Activated CD8-positive, alpha-beta T cell treated with anti-CD3 and anti-CD28 coated beads for 36 hours (primary cell): ENCODE results near the gene NPB. TPM values are rescaled to one million over a fixed set of nuclear protein-coding genes. Genes with fewer than 3 reads are reported as not detected.

Experiments
- ATAC-seq: fragments of 200-7000 bp; cut with Tn5 transposase; one replicate; pipeline ENCODE4 v1.10.0; 2021; ENCODE audit warnings: mild to moderate bottlenecking, moderate library complexity
- CTCF ChIA-PET: fragments of 350-600 bp; sonication (Branson Sonifier 250); formaldehyde crosslinking; loops from one replicate; lab custom pipeline; 2021; ENCODE audit warnings: antibody characterized with exemption; lab: Charles Lee
- POLR2A ChIA-PET: fragments of 350-600 bp; sonication (Branson Sonifier 250); formaldehyde crosslinking; loops from one replicate; lab custom pipeline; 2021; ENCODE audit warnings: antibody characterized with exemption; lab: Charles Lee
- DNase-seq: peaks from one replicate; pipeline ENCODE4 v3.0.0-alpha.2; 2020
- H3K27ac Mint-ChIP-seq: one replicate; pipeline ENCODE4 v1.8.0; 2021; ENCODE audit warnings: mild to moderate bottlenecking, mixed read lengths
- H3K27me3 Mint-ChIP-seq: one replicate; pipeline ENCODE4 v1.8.0; 2021; ENCODE audit warnings: mixed read lengths
- H3K36me3 Mint-ChIP-seq: one replicate; pipeline ENCODE4 v1.8.0; 2021; ENCODE audit warnings: low read depth, mixed read lengths
- H3K4me1 Mint-ChIP-seq: one replicate; pipeline ENCODE4 v1.8.0; 2021; ENCODE audit warnings: low read depth, mixed read lengths
- H3K4me3 Mint-ChIP-seq: one replicate; pipeline ENCODE4 v1.8.0; 2021; ENCODE audit warnings: mild to moderate bottlenecking, moderate library complexity, mixed read lengths
- H3K9me3 Mint-ChIP-seq: one replicate; pipeline ENCODE4 v1.8.0; 2021; ENCODE audit warnings: mixed read lengths
- CTCF ChIP-seq: fragments of 200-600 bp; IDR thresholded peaks from one replicate; pipeline ENCODE4 v1.8.0; 2022; ENCODE audit warnings: antibody characterized with exemption, mild to moderate bottlenecking
- intact Hi-C: fragments of 100-400 bp; cut with micrococcal nuclease; formaldehyde crosslinking; loops from one replicate; pipeline ENCODE4 v1.10.0; 2022
- total RNA-seq, 2 experiments: library from RNA; stranded (reverse); gene quantifications; one replicate each; pipeline ENCODE4 v1.2.3, GENCODE V29; 2021

The NPB gene
- total RNA-seq, 2 experiments from 2014 or later, result 0.18 TPM; not detected in 1

- POLR2A ChIA-PET, result interaction anchor here (0.6 to 2.2 kb wide), 5 partner anchors 8 to 36 kb away, joined by 3 to 7 read pairs (median 4); no protein-coding TSS in a partner anchor
- no peak for TF ChIP-seq CTCF
- H3K4me3 Mint-ChIP-seq, result no peak overlapping the region
- no peaks in the 10 kb centered on the region for H3K27me3 Mint-ChIP-seq
- H3K4me1 Mint-ChIP-seq, result peaks cover 11% of the 10 kb centered on the region
- H3K27ac Mint-ChIP-seq, result no peak overlapping the region
- intact Hi-C loops, result no loop called here
- DNase-seq (no peak), ATAC-seq (no peak)
- H3K9me3 Mint-ChIP-seq, result no peaks in the 10 kb centered on the region
- H3K36me3 Mint-ChIP-seq, result peaks cover 10% of the 10 kb centered on the region
- CTCF ChIA-PET, result interaction anchor here (1.2 kb wide), 1 partner anchor 9 kb away, joined by 3 read pairs; the partner anchor contains the start of gene SIRT7
These were observed 6.8 kb downstream of the NPB start for GRCh38 chr17:81908793-81909192.

- Mint-ChIP-seq H3K4me1 (peaks cover 11% of the 10 kb centered on the region), H3K36me3 (peaks cover 11% of the 10 kb centered on the region), H3K27me3 (no peaks in the 10 kb centered on the region), H3K9me3 (no peaks in the 10 kb centered on the region), H3K27ac (no peak overlapping the region), H3K4me3 (peak overlapping the region; percentile 84)
- intact Hi-C loops, result no loop called here
- ATAC-seq (no peak), DNase-seq (no peak)
- no peak for TF ChIP-seq CTCF
- POLR2A ChIA-PET, result interaction anchor here (0.6 to 2.2 kb wide), 8 partner anchors 8 to 195 kb away, joined by 3 to 7 read pairs (median 4); partner anchors contain the start of gene ARHGDIA
- CTCF ChIA-PET, result interaction anchor here (0.7 kb wide), 1 partner anchor 40 kb away, joined by 3 read pairs; no protein-coding TSS in a partner anchor
These were observed 7.2 kb downstream of the NPB start for GRCh38 chr17:81909231-81909630.

- ChIA-PET CTCF (interaction anchor here (0.7 kb wide), 1 partner anchor 41 kb away, joined by 3 read pairs; no protein-coding TSS in a partner anchor), POLR2A (interaction anchor here (1.1 to 2.2 kb wide), 8 partner anchors 12 to 196 kb away, joined by 3 to 7 read pairs (median 5); partner anchors contain the start of genes ARHGDIA and MAFG)
- Mint-ChIP-seq H3K27ac (no peak overlapping the region), H3K4me1 (peaks cover 11% of the 10 kb centered on the region), H3K9me3 (no peaks in the 10 kb centered on the region), H3K4me3 (peak overlapping the region; percentile 84), H3K36me3 (peaks cover 13% of the 10 kb centered on the region), H3K27me3 (no peaks in the 10 kb centered on the region)
- DNase-seq (no peak), ATAC-seq (no peak)
- TF ChIP-seq CTCF, result no peak
- intact Hi-C loops, result no loop called here
These were observed 8.2 kb downstream of the NPB start for GRCh38 chr17:81909966-81910839.

GRCh38 chr17:81910840-81911276, 8.8 kb downstream of the NPB start:
- no peak for TF ChIP-seq CTCF
- DNase-seq (no peak), ATAC-seq (no peak)
- Mint-ChIP-seq H3K27ac (no peak overlapping the region), H3K9me3 (no peaks in the 10 kb centered on the region), H3K27me3 (no peaks in the 10 kb centered on the region), H3K4me3 (peak overlapping the region; percentile 84), H3K4me1 (peaks cover 12% of the 10 kb centered on the region), H3K36me3 (peaks cover 13% of the 10 kb centered on the region)
- ChIA-PET POLR2A (interaction anchor here (1.6 kb wide), 2 partner anchors 13 to 16 kb away, joined by 6 read pairs; partner anchors contain the start of gene MAFG), CTCF (no interaction called here)
- intact Hi-C loops, result no loop called here
